HepG2 (cell line): Measurements from ENCODE around the gene SSH3. TPM values are rescaled to one million over a fixed set of nuclear protein-coding genes. Genes with fewer than 3 reads are reported as not detected.

ENCODE experiments used
- ADNP ChIP-seq: sonication (generic); formaldehyde crosslinking; IDR thresholded peaks from 2 replicates; pipeline ENCODE4 v1.4.0; 2020; ENCODE audit warnings: missing genetic modification reagents
- AHDC1 ChIP-seq: sonication (generic); formaldehyde crosslinking; IDR thresholded peaks from 2 replicates; pipeline ENCODE4 v1.5.1; 2020; ENCODE audit warnings: mild to moderate bottlenecking, missing genetic modification reagents, borderline replicate concordance
- ARNTL ChIP-seq: sonication (generic); formaldehyde crosslinking; IDR thresholded peaks from 2 replicates; pipeline ENCODE4 v1.4.0; 2020; ENCODE audit warnings: mild to moderate bottlenecking, missing genetic modification reagents
- CENPT ChIP-seq: sonication (generic); formaldehyde crosslinking; IDR thresholded peaks from 2 replicates; pipeline ENCODE4 v1.8.0; 2022; ENCODE audit warnings: low read depth, mild to moderate bottlenecking, moderate library complexity, missing genetic modification reagents
- DNMT1 ChIP-seq: sonication (generic); formaldehyde crosslinking; IDR thresholded peaks from 2 replicates; pipeline ENCODE4 v1.5.1; 2020; ENCODE audit warnings: mild to moderate bottlenecking, missing genetic modification reagents
- HMG20B ChIP-seq: conservative IDR thresholded peaks from 2 replicates; pipeline ENCODE4 v1.6.1; 2016; ENCODE audit warnings: missing genetic modification reagents, missing compliant biosample characterization
- HNRNPH1 ChIP-seq: fragments of 200-400 bp; formaldehyde crosslinking; optimal IDR thresholded peaks from 2 replicates; pipeline ENCODE3; 2017; ENCODE audit warnings: mild to moderate bottlenecking, low read depth, low read length
- IKZF1 ChIP-seq: fragments of 450-650 bp; IDR thresholded peaks from 2 replicates; pipeline ENCODE4 v1.7.1; 2016
- IRF2 ChIP-seq: IDR thresholded peaks from 2 replicates; pipeline ENCODE4 v1.6.1; 2018; ENCODE audit warnings: missing genetic modification reagents, missing compliant biosample characterization
- KDM2A ChIP-seq: sonication (generic); formaldehyde crosslinking; IDR thresholded peaks from 2 replicates; pipeline ENCODE4 v1.4.0; 2020; ENCODE audit warnings: low read depth, missing genetic modification reagents, borderline replicate concordance
- MATR3 ChIP-seq: sonication (generic); formaldehyde crosslinking; IDR thresholded peaks from 2 replicates; pipeline ENCODE4 v1.4.0; 2020; ENCODE audit warnings: missing genetic modification reagents
- MYPOP ChIP-seq: sonication (generic); formaldehyde crosslinking; IDR thresholded peaks from 2 replicates; pipeline ENCODE4 v1.8.1; 2023; ENCODE audit warnings: mild to moderate bottlenecking, moderate library complexity, missing genetic modification reagents
- TAF1 ChIP-seq: sonication (generic); formaldehyde crosslinking; IDR thresholded peaks from 2 replicates; pipeline ENCODE4 v1.4.0; 2020; ENCODE audit warnings: missing genetic modification reagents
- TCF7L2 ChIP-seq: IDR thresholded peaks from 2 replicates; pipeline ENCODE4 v1.6.1; 2011; ENCODE audit warnings: mild to moderate bottlenecking, low read depth, low read length, moderate library complexity
- YEATS2 ChIP-seq: sonication (generic); formaldehyde crosslinking; IDR thresholded peaks from 2 replicates; pipeline ENCODE4 v1.4.0; 2020; ENCODE audit warnings: missing genetic modification reagents, borderline replicate concordance
- YY1 ChIP-seq: IDR thresholded peaks from 2 replicates; pipeline ENCODE4 v1.6.1; 2011; ENCODE audit warnings: low read length, low read depth, moderate library complexity, mild to moderate bottlenecking; ENCODE audit not compliant: insufficient read depth, insufficient replicate concordance
- ZC3H4 ChIP-seq: sonication (generic); formaldehyde crosslinking; IDR thresholded peaks from 2 replicates; pipeline ENCODE4 v1.4.0; 2020; ENCODE audit warnings: missing genetic modification reagents, borderline replicate concordance
- ZMYM3 ChIP-seq: sonication (generic); formaldehyde crosslinking; IDR thresholded peaks from 2 replicates; pipeline ENCODE4 v1.5.1; 2020; ENCODE audit warnings: mild to moderate bottlenecking, missing genetic modification reagents
- ZNF232 ChIP-seq: sonication (generic); formaldehyde crosslinking; IDR thresholded peaks from 2 replicates; pipeline ENCODE4 v1.4.0; 2020; ENCODE audit warnings: missing genetic modification reagents, borderline replicate concordance
- ZNF264 ChIP-seq: sonication (generic); formaldehyde crosslinking; IDR thresholded peaks from 2 replicates; pipeline ENCODE4 v1.4.0; 2020; ENCODE audit warnings: missing genetic modification reagents
- ZNF331 ChIP-seq: sonication (generic); formaldehyde crosslinking; IDR thresholded peaks from 2 replicates; pipeline ENCODE4 v1.4.0; 2020; ENCODE audit warnings: missing genetic modification reagents
- ZNF670 ChIP-seq: sonication (generic); formaldehyde crosslinking; IDR thresholded peaks from 2 replicates; pipeline ENCODE4 v1.8.0; 2022; ENCODE audit warnings: mild to moderate bottlenecking, missing genetic modification reagents, borderline replicate concordance
- polyA plus RNA-seq, 8 experiments: library from polyadenylated mRNA; depleted of rRNA in 3 of 8; stranded (reverse) in 7 of 8; unstranded in 1 of 8; fragments of >200 nt; fragmentation: Illumina TruSeq in 4 of 8; extraction: Trizol in 4 of 8; gene quantifications; 2 replicates each; pipeline versions ENCODE4 v1.2.1 to v1.2.3, GENCODE V29; 2011 to 2016; ENCODE audit warnings: low read depth in 4 of 8, missing spikeins in 1 of 8, mixed read lengths in 1 of 8; ENCODE audit not compliant: insufficient read depth in 1 of 8
- total RNA-seq, 5 experiments: library from RNA; depleted of rRNA; stranded (reverse); fragments of >200 nt; fragmentation: Illumina TruSeq; extraction: Trizol; gene quantifications; 2 replicates each; pipeline ENCODE4 v1.2.3, GENCODE V29; 2016; ENCODE audit warnings: low read depth in 1 of 5
- TF ChIP-seq, protein P1 (sequence below): sonication (generic); formaldehyde crosslinking; IDR thresholded peaks from 2 replicates; pipeline ENCODE4 v1.5.0; 2020; ENCODE audit warnings: missing genetic modification reagents, mild to moderate bottlenecking, borderline replicate concordance

Gene SSH3
- total and polyA plus RNA-seq, 2 of the 13 experiments (the other 11 are each of a cell fraction or from before 2014, with no cell fraction given): 12.4 to 18.8 TPM

DNA sequence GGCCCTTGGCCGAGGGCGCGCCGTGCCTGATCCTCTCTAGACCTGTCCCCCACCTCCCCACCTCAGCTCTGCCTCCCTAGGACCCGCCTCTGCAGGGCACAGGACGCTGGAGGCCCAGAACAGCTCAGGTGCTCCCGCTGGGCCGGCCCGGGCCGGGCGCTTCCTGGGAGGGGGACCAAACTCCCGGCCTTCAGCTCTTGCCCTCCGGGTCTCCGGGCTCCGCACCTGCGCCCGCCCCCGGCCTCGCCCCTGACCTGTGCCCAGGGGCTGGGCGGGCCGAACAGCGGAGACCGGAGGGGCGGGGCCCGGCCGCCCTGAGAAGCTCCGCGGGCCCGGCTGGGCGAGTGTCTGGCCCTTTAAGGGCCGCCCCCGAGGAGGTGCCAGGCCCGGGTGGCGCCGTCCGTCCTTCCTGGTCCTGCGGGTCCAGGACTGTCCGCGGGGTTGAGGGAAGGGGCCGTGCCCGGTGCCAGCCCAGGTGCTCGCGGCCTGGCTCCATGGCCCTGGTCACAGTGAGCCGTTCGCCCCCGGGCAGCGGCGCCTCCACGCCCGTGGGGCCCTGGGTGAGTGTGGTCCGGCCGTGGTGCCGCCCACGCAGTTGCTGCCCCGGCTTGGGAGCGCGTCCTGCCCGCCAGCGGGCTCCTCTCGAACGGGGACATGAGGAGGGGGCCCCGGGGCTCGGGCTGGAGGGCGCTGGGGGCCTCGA, at the start of gene SSH3 (continued):
- no peak; the same call in 1 of the 2 replicates for TF ChIP-seq YEATS2 (CRISPR knock-in tag)
- no peak for TF ChIP-seq TCF7L2
- TF ChIP-seq MATR3 (CRISPR knock-in tag): no peak
- TF ChIP-seq ZNF232: no peak
- TF ChIP-seq MYPOP (CRISPR knock-in tag): 0 out of 2 replicates have a peak, but pooled peaks have one; percentile 68
- no peak for TF ChIP-seq IRF2
- no peak for TF ChIP-seq ZNF670 (CRISPR knock-in tag)
- TF ChIP-seq KDM2A: peak; percentile 78
- TF ChIP-seq CENPT (CRISPR knock-in tag): no peak; the same call in 1 of the 2 replicates
- TF ChIP-seq ADNP (CRISPR knock-in tag): no peak
- TF ChIP-seq HMG20B (CRISPR knock-in tag): no peak
- peak; percentile 80; the same call in 1 of the 2 replicates for TF ChIP-seq DNMT1
- peak; percentile 29 for TF ChIP-seq YY1
- no peak for TF ChIP-seq ARNTL
- no peak for TF ChIP-seq HNRNPH1
- TF ChIP-seq ZMYM3 (CRISPR knock-in tag): no peak
- TF ChIP-seq TAF1 (CRISPR knock-in tag): peak; percentile 63
- TF ChIP-seq ZNF264: no peak
- TF ChIP-seq ZNF331 (CRISPR knock-in tag): peak; percentile 43; the same call in 1 of the 2 replicates
- TF ChIP-seq ZC3H4 (CRISPR knock-in tag): no peak; the same call in 1 of the 2 replicates
- no peak for TF ChIP-seq AHDC1 (CRISPR knock-in tag)
- TF ChIP-seq, protein P1, sequence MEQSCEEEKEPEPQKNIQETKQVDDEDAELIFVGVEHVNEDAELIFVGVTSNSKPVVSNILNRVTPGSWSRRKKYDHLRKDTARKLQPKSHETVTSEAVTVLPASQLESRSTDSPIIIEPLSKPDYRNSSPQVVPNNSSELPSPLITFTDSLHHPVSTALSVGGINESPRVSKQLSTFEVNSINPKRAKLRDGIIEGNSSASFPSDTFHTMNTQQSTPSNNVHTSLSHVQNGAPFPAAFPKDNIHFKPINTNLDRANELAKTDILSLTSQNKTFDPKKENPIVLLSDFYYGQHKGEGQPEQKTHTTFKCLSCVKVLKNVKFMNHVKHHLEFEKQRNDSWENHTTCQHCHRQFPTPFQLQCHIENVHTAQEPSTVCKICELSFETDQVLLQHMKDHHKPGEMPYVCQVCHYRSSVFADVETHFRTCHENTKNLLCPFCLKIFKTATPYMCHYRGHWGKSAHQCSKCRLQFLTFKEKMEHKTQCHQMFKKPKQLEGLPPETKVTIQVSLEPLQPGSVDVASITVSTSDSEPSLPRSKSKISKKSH (CRISPR knock-in tag): no peak
- TF ChIP-seq IKZF1: no peak
